ENCODE data around the gene LDB2. TPM values are rescaled to one million over a fixed set of nuclear protein-coding genes. Genes with fewer than 3 reads are reported as not detected.

The LDB2 gene
- total RNA-seq, 2 donors from 2014 or later, result 11.4 to 14.5 TPM

- Histone ChIP-seq H3K9me3 (ENCODE audit: control insufficient read depth, low read length) (no peaks in the 10 kb centered on the region), H3K27me3 (ENCODE audit: control insufficient read depth, insufficient read depth, low read length, poor library complexity, severe bottlenecking) (no peaks in the 10 kb centered on the region), H3K4me3 (ENCODE audit: low read length) (no peak overlapping the region), H3K27ac (ENCODE audit: low read depth, low read length) (no peak overlapping the region), H3K4me1 (ENCODE audit: control insufficient read depth, insufficient read depth, low read length) (no peaks in the 10 kb centered on the region), H3K9ac (ENCODE audit: extremely low read depth, low read length, poor library complexity, severe bottlenecking) (no peak overlapping the region), H3K36me3 (ENCODE audit: control insufficient read depth, insufficient read depth, low read length) (no peaks in the 10 kb centered on the region)
- WGBS, 2 experiments (ENCODE audit: insufficient coverage in 1 of 2, insufficient read length in 1 of 2), result 85 to 91% methylated on average over 4 to 6 of the region's 6 CpGs
- H3K27me3 Mint-ChIP-seq (ENCODE audit: insufficient read depth), result no peaks in the 10 kb centered on the region
- H3K4me1 Mint-ChIP-seq, result no peaks in the 10 kb centered on the region
- H3K9me3 Mint-ChIP-seq, result no peaks in the 10 kb centered on the region
- no peak overlapping the region for H3K4me3 Mint-ChIP-seq
- no peak for TF ChIP-seq CTCF (conservative IDR thresholded peaks at IDR 0.05)
- no peak overlapping the region for H3K27ac Mint-ChIP-seq
- H3K36me3 Mint-ChIP-seq (ENCODE audit: low read depth), result no peaks in the 10 kb centered on the region
- no peak for DNase-seq
Measured at GRCh38 chr4:16544869-16545268, 353.6 kb downstream of the LDB2 start.

- H3K4me3 ChIP-seq (ENCODE audit: low read length), result no peak overlapping the region
- H3K4me1 ChIP-seq (ENCODE audit: control insufficient read depth, insufficient read depth, low read length), result no peaks in the 10 kb centered on the region
- Mint-ChIP-seq H3K36me3 (ENCODE audit: low read depth) (no peaks in the 10 kb centered on the region), H3K4me3 (no peak overlapping the region), H3K27ac (no peak overlapping the region), H3K27me3 (ENCODE audit: insufficient read depth) (no peaks in the 10 kb centered on the region), H3K9me3 (no peaks in the 10 kb centered on the region), H3K4me1 (no peaks in the 10 kb centered on the region)
- H3K9me3 ChIP-seq (ENCODE audit: control insufficient read depth, low read length), result no peaks in the 10 kb centered on the region
- H3K9ac ChIP-seq (ENCODE audit: extremely low read depth, low read length, poor library complexity, severe bottlenecking), result no peak overlapping the region
- no peaks in the 10 kb centered on the region for H3K27me3 ChIP-seq (ENCODE audit: control insufficient read depth, insufficient read depth, low read length, poor library complexity, severe bottlenecking)
- no peaks in the 10 kb centered on the region for H3K36me3 ChIP-seq (ENCODE audit: control insufficient read depth, insufficient read depth, low read length)
- no peak overlapping the region for H3K27ac ChIP-seq (ENCODE audit: low read depth, low read length)
- WGBS, 2 experiments (ENCODE audit: insufficient coverage in 1 of 2, insufficient read length in 1 of 2), result 89 to 91% methylated on average over 6 of the region's 6 CpGs
- TF ChIP-seq CTCF (conservative IDR thresholded peaks at IDR 0.05), result no peak
- DNase-seq, result no peak
Measured at GRCh38 chr4:16544251-16544721, 354.2 kb downstream of the LDB2 start.

GRCh38 chr4:16537926-16538325, 360.5 kb downstream of the LDB2 start:
- Mint-ChIP-seq H3K36me3 (ENCODE audit: low read depth) (no peaks in the 10 kb centered on the region), H3K27ac (no peak overlapping the region), H3K4me1 (no peaks in the 10 kb centered on the region), H3K4me3 (no peak overlapping the region), H3K9me3 (no peaks in the 10 kb centered on the region), H3K27me3 (ENCODE audit: insufficient read depth) (no peaks in the 10 kb centered on the region)
- Histone ChIP-seq H3K36me3 (ENCODE audit: control insufficient read depth, insufficient read depth, low read length) (no peaks in the 10 kb centered on the region), H3K9ac (ENCODE audit: extremely low read depth, low read length, poor library complexity, severe bottlenecking) (no peak overlapping the region), H3K4me1 (ENCODE audit: control insufficient read depth, insufficient read depth, low read length) (no peaks in the 10 kb centered on the region), H3K27ac (ENCODE audit: low read depth, low read length) (no peak overlapping the region), H3K9me3 (ENCODE audit: control insufficient read depth, low read length) (no peaks in the 10 kb centered on the region), H3K27me3 (ENCODE audit: control insufficient read depth, insufficient read depth, low read length, poor library complexity, severe bottlenecking) (no peaks in the 10 kb centered on the region), H3K4me3 (ENCODE audit: low read length) (no peak overlapping the region)
- TF ChIP-seq CTCF (conservative IDR thresholded peaks at IDR 0.05), result no peak
- WGBS, 2 experiments (ENCODE audit: insufficient coverage in 1 of 2, insufficient read length in 1 of 2), result 100% methylated on average over 1 of the region's 1 CpG; no CpG with 5 or more reads in 1 of the 2 experiments
- DNase-seq, result no peak
